ENCODE results near the gene MTX2. TPM values are rescaled to one million over a fixed set of nuclear protein-coding genes. Genes with fewer than 3 reads are reported as not detected.

The MTX2 gene
- polyA plus RNA-seq, 1 donor: 38.7 TPM

Other genes starting within 250 kb of the MTX2 start
- not detected for gene EVX2, start 185.5 kb upstream of the MTX2 start, polyA plus RNA-seq
- not detected for gene HOXD13, start 176.7 kb upstream of the MTX2 start, polyA plus RNA-seq
- gene HOXD12, start 169.6 kb upstream of the MTX2 start, polyA plus RNA-seq: not detected
- gene HOXD11, start 162.2 kb upstream of the MTX2 start, polyA plus RNA-seq: not detected
- gene HOXD10, start 152.7 kb upstream of the MTX2 start, polyA plus RNA-seq: 0.18 TPM
- gene HOXD9, start 146.7 kb upstream of the MTX2 start, polyA plus RNA-seq: 0.88 TPM
- 4.0 TPM for gene HOXD8, start 139.7 kb upstream of the MTX2 start, polyA plus RNA-seq
- 4.9 TPM for gene HOXD4, start 117.9 kb upstream of the MTX2 start, polyA plus RNA-seq
- gene HOXD3, start 112.1 kb upstream of the MTX2 start, polyA plus RNA-seq: 3.9 TPM
- 2.6 TPM for gene HOXD1, start 80.8 kb upstream of the MTX2 start, polyA plus RNA-seq

Data from large intestine (tissue), 1 donor.